Measurements from ENCODE around the gene SLC35D3.
"Not testable (repeated sequence)": the region's sequence is repeated elsewhere in the genome, so short reads cannot be mapped to it uniquely, and the experiment has no call there.

The SLC35D3 gene

GRCh38 chr6:136932599-136932998 is 10.5 kb downstream of the SLC35D3 start:
- TF ChIP-seq CTCF (IDR thresholded peaks at IDR 0.05; ENCODE audit: control insufficient read depth, extremely low read depth, insufficient read depth): no peak
- H3K4me3 ChIP-seq (ENCODE audit: low read depth, low read length): no peak overlapping the region
- no peak for DNase-seq (ENCODE audit: low read depth)

- H3K4me3 ChIP-seq (ENCODE audit: low read depth, low read length): no peak overlapping the region
- no peak for TF ChIP-seq CTCF (IDR thresholded peaks at IDR 0.05; ENCODE audit: control insufficient read depth, extremely low read depth, insufficient read depth)
- DNase-seq (ENCODE audit: low read depth): no peak
These were observed 23.0 kb downstream of the SLC35D3 start for GRCh38 chr6:136945072-136945471.

DNA sequence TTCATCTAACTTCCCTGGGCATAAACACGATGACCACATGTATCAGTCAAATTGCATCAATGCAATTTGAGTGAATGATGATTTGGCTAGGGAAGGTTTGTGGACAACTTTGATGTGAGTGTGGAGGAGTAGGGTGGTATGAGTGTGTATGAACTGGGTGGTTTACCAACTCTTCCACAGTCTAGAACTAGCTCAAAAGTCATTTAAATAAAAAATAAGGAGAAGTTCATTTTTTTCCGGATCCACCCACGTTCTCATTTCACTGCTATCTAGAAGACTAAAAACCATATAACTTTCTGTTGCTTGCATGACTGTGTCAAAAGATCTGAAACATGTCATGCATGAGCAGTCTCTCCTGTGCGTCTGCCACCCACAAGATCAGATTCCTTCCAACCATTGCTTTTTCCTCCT is 23.6 kb downstream of the SLC35D3 start:
- TF ChIP-seq CTCF (IDR thresholded peaks at IDR 0.05; ENCODE audit: control insufficient read depth, extremely low read depth, insufficient read depth): no peak
- DNase-seq (ENCODE audit: low read depth): no peak
- no peak overlapping the region for H3K4me3 ChIP-seq (ENCODE audit: low read depth, low read length)

GRCh38 chr6:136947037-136947436 is 24.9 kb downstream of the SLC35D3 start:
- no peak overlapping the region for H3K4me3 ChIP-seq (ENCODE audit: low read depth, low read length)
- DNase-seq (ENCODE audit: low read depth): no peak
- no peak for TF ChIP-seq CTCF (IDR thresholded peaks at IDR 0.05; ENCODE audit: control insufficient read depth, extremely low read depth, insufficient read depth)

DNA sequence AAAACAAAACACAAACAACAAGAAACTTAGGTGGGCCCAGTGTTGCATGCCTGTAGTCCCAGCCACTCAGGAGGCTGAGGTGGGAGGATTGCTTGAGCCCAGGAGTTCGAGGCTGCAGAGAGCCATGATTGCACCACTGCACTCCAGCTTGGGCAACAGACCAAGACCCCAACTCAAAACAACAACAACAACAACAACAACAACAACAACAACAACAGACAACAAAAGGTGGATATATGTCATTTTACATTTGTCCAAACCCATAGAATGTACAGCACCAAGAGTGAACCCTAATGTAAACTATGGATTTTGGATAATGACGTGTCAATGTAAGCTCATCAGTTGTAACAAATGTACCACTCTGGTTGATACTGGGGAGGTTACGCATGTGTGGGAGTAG is 27.9 kb downstream of the SLC35D3 start:
- H3K4me3 ChIP-seq (ENCODE audit: low read depth, low read length): not testable (repeated sequence)

GRCh38 chr6:136950436-136951126 is 28.5 kb downstream of the SLC35D3 start:
- no peak for DNase-seq (ENCODE audit: low read depth)
- TF ChIP-seq CTCF (IDR thresholded peaks at IDR 0.05; ENCODE audit: control insufficient read depth, extremely low read depth, insufficient read depth): no peak
- no peak overlapping the region for H3K4me3 ChIP-seq (ENCODE audit: low read depth, low read length)

More for the DNA sequence above, 27.9 kb downstream of the SLC35D3 start:
- not testable (repeated sequence) for DNase-seq (ENCODE audit: low read depth)

DNA sequence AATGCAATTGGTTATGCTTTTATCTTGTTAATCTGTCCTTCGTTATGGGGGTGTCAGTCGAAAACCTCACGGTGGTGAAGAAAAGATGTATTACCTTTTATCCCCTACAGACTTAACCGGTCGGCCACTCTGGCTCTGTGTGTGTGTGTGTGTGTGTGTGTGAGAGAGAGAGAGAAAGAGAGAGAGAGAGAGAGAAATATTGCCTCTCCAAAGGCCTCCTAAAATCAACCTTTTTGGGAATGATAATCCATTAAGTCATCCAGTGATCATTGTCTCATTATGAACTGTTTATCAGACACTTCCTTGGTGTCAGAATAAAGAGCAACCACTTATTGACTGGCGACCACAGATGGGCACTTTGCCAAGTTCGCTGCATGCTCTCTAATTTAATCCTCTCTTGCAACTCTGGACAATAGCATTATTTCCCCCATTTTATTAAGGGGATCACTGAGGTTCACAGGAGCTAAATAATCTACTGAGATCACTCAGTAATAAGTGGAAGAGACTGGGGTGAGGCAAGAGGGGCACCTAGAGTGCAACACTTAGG is 30.7 kb downstream of the SLC35D3 start:
- H3K4me3 ChIP-seq (ENCODE audit: low read depth, low read length): no peak overlapping the region
- no peak for TF ChIP-seq CTCF (IDR thresholded peaks at IDR 0.05; ENCODE audit: control insufficient read depth, extremely low read depth, insufficient read depth)
- DNase-seq (ENCODE audit: low read depth): no peak
